ENCODE measurements around the gene KIF26B.

Gene KIF26B

DNA sequence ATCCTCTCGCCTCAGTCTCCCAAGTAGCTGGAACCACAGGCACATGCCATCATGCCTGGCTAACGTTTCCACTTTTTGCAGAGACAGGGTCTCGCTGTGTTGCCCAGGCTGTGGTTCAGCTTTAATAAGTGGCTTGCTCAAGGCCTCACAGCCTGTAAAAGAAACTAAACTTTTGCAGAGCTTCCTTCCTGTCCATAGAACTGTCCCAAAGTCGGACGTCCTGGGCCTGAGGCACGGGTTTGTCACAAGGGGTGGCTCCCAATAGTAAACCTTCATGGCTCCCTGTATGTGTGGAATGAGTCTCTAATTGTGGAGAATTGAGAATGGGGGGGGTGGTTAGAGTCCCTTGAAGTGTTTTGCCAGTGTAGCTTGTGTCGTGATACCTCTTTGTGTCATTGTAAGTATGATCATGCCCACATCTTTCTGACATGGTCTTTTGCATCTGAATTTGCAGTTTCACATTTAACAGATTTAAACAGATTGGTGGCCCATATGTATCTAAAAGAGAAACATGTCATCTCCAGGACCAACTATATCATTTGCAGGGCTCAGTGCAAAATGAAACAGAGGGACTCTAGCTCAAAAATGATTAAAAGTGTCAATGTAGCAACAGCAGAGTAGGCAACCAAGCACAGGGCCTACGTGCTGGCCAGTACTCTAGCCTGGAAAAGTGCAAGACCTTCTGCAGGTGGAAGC lies 332.1 kb downstream of the KIF26B start:
- no peak overlapping the region for H3K4me3 ChIP-seq (ENCODE audit: low read depth, low read length)
- TF ChIP-seq, protein P1, sequence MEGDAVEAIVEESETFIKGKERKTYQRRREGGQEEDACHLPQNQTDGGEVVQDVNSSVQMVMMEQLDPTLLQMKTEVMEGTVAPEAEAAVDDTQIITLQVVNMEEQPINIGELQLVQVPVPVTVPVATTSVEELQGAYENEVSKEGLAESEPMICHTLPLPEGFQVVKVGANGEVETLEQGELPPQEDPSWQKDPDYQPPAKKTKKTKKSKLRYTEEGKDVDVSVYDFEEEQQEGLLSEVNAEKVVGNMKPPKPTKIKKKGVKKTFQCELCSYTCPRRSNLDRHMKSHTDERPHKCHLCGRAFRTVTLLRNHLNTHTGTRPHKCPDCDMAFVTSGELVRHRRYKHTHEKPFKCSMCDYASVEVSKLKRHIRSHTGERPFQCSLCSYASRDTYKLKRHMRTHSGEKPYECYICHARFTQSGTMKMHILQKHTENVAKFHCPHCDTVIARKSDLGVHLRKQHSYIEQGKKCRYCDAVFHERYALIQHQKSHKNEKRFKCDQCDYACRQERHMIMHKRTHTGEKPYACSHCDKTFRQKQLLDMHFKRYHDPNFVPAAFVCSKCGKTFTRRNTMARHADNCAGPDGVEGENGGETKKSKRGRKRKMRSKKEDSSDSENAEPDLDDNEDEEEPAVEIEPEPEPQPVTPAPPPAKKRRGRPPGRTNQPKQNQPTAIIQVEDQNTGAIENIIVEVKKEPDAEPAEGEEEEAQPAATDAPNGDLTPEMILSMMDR (conservative IDR thresholded peaks at IDR 0.05; ENCODE audit: low read depth, low read length) = no peak
- no peak for DNase-seq (ENCODE audit: low read depth)

DNA sequence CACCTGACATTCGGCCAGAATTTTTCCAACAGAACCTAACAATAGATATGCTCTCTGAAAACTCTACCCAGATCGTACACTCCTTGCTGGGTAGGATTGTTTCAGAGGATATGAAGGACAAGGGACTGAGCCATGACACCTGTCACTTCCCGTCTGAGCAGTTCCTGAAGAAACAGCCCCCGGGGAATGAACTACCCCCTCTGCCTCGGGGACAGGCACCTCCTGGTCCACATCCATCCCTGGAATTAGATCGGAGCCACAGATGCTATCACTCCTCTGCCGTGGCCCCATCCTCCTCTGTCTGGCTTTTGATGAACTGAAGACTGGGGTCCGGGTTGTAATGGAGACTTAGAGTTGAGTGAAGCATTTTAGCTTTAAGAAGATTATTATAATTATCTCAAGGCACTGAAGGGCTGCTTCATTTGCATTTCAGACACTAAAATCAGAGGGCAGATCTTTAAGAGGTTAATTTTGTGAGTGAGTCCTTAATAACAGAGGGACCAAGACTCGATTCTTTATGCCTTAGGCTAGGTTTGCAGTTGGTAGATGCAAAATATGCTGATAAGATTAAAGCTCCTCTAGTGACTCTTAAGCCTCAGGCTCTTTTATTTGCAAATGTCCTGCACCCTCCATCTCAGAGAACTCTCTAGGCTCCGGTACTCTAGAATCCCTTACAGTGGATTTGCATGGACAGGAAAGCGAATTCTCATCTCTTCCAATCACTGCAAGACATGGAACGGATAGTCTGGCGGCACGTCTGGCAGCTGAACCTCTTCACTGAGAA lies 333.8 kb downstream of the KIF26B start:
- DNase-seq (ENCODE audit: low read depth) = no peak
- no peak overlapping the region for H3K4me3 ChIP-seq (ENCODE audit: low read depth, low read length)
- TF ChIP-seq, protein P1 (conservative IDR thresholded peaks at IDR 0.05; ENCODE audit: low read depth, low read length) = no peak

DNA sequence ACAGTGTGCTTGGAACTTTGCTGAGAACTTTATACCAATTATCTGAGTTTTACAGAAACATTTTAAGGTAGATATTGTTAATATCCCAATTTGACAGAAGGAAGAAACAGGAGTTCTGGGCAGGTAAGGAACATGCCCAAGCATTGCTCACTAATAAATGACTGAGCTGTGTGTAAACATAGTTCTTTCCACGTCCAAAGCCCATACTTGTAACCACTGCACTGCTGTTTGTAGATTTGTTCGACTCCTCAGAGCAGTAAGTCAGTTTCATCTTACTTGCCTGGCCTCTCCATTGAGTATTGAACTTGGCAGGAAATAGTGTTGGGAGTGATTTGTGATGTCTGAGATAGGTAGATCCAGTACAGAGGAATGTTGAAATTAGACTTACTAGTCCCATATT lies 335.1 kb downstream of the KIF26B start:
- TF ChIP-seq, protein P1 (conservative IDR thresholded peaks at IDR 0.05; ENCODE audit: low read depth, low read length) = no peak
- DNase-seq (ENCODE audit: low read depth) = no peak
- H3K4me3 ChIP-seq (ENCODE audit: low read depth, low read length) = no peak overlapping the region

DNA sequence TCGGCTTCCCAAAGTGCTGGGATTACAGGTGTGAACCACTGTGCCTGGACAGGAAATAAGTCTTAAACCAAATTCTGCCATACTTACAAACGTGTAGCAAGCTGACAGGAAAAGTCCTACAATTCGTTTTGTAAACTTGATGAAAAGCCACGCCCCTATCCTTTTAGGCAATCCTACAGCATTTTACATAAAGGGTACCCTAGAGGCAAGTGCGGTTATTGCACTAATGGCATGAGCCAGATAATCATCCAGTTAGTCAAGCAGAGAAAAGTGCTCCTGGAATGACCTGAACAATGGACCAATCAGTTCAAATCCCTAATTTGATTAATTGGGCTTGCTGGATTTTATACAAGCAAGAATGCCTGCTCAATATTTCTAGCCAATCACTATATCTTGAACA lies 338.2 kb downstream of the KIF26B start:
- peak; percentile 32 for DNase-seq (ENCODE audit: low read depth)
- TF ChIP-seq, protein P1 (conservative IDR thresholded peaks at IDR 0.05; ENCODE audit: low read depth, low read length) = peak; percentile 32
- no peak overlapping the region for H3K4me3 ChIP-seq (ENCODE audit: low read depth, low read length)

DNA sequence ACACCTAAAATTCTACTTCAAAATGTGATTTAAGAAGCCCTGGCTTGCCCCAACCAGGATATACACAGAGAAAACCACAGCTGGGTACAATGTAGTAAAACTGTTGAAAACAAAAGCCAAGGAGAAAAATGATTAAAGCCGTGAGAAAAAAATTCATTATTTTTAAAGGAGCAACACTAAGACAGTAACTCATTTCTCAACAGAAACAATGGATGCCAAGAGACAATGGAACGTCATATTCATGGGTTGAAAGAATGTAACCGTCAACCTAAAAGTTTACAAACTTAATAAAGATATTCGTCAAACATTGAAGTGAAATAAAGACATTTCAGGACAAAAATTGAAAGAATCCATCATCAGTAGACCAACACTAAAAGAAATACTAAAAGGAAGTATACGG lies 340.9 kb downstream of the KIF26B start:
- TF ChIP-seq, protein P1 (conservative IDR thresholded peaks at IDR 0.05; ENCODE audit: low read depth, low read length) = no peak
- no peak for DNase-seq (ENCODE audit: low read depth)
- no peak overlapping the region for H3K4me3 ChIP-seq (ENCODE audit: low read depth, low read length)

DNA sequence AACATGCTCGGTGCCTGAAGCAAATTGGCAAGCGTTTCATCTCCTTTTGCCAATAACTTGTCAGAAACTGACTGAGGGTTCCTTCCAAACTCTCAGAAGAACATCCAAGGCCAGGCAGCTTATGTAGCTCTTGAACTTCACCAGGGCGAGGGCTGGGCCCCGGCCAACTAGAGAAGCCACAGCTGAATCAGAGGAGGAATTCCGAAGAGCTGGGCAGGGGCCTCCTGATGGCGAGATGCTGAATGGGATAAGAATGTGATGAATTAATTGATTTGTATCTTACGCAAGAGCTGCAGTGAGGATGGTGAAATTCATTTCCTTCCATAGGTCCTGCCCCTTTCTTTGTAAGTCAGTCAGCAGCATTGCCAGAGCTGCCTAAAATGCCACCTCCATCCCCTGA lies 345.8 kb downstream of the KIF26B start:
- no peak overlapping the region for H3K4me3 ChIP-seq (ENCODE audit: low read depth, low read length)
- DNase-seq (ENCODE audit: low read depth) = peak; percentile 71
- TF ChIP-seq, protein P1 (conservative IDR thresholded peaks at IDR 0.05; ENCODE audit: low read depth, low read length) = peak; percentile 13
